Body of pancreas (tissue), 4 donors: ENCODE data around the gene SMIM36. TPM values are rescaled to one million over a fixed set of nuclear protein-coding genes. Genes with fewer than 3 reads are reported as not detected.
A peak's percentile ranks its signal among the peaks of the same experiment; 100 is the strongest.
"Not testable (repeated sequence)": the region's sequence is repeated elsewhere in the genome, so short reads cannot be mapped to it uniquely, and the experiment has no call there.

Experiments used
- ATAC-seq: fragments of 150-250 bp; one replicate; pipeline ENCODE4 v1.9.1; 2016
- DNase-seq, 4 donors: peaks; one replicate each; pipeline ENCODE4 v3.0.0-alpha.2; 2019
- H3K27ac ChIP-seq, 4 donors: fragments of 200-600 bp; sonication (generic); 1 replicate in 3 of 4; 2 replicates in 1 of 4; pipeline versions ENCODE4 v1.5.1 to v1.6.1; 2016 to 2019; ENCODE audit warnings: mild to moderate bottlenecking in 1 of 4, mixed read lengths in 1 of 4, moderate library complexity in 1 of 4
- H3K27me3 ChIP-seq, 2 donors: fragments of 200-600 bp; sonication (generic); one replicate each; pipeline ENCODE4 v1.6.0; 2016; ENCODE audit warnings: mild to moderate bottlenecking in 1 of 2
- H3K36me3 ChIP-seq, 2 donors: fragments of 200-600 bp; sonication (generic); replicated peaks in 1 of 2; 2 replicates each; pipeline ENCODE4 v1.5.1; 2016; ENCODE audit warnings: low read depth in 2 of 2; ENCODE audit not compliant: insufficient read depth in 1 of 2
- H3K4me1 ChIP-seq: fragments of 200-600 bp; sonication (generic); one replicate; pipeline ENCODE4 v1.6.0; 2016
- H3K4me3 ChIP-seq, 2 donors: fragments of 200-600 bp; sonication (generic); 1 replicate in 1 of 2; 2 replicates in 1 of 2; pipeline ENCODE4 v1.5.1; 2016 to 2019
- H3K9me3 ChIP-seq, 3 donors: fragments of 200-600 bp; sonication (generic); 1 replicate in 2 of 3; 2 replicates in 1 of 3; pipeline ENCODE4 v1.5.1; 2016
- POLR2A ChIP-seq, 3 donors: fragments of 450-650 bp; IDR thresholded peaks; one replicate each; pipeline ENCODE4 v1.6.1; 2016; ENCODE audit warnings: antibody characterized with exemption in 3 of 3, mild to moderate bottlenecking in 2 of 3
- WGBS, 2 donors: methylation state at CpG; one replicate each; pipeline ENCODE4 v1.1.5; 2017; 5-methylcytosine and 5-hydroxymethylcytosine counted together
- intact Hi-C: fragments of 100-400 bp; cut with DNase I; formaldehyde crosslinking; loops from one replicate; pipeline ENCODE4 v1.15.1; 2023
- total RNA-seq, 2 donors: library from RNA; depleted of rRNA; stranded (reverse); fragments of >200 nt; gene quantifications; one replicate each; pipeline ENCODE4 v1.1.0, GENCODE V29; 2016
- TF ChIP-seq, protein P1 (sequence below), 7 experiments: fragments of 450-650 bp in 4 of 7; fragments of 200-600 bp in 3 of 7; sonication (generic) in 3 of 7; IDR thresholded peaks; one replicate each; pipeline ENCODE4 v1.5.1; 2016 to 2019; ENCODE audit warnings: antibody characterized with exemption in 7 of 7

The SMIM36 gene
- total RNA-seq, 2 donors from 2014 or later, result not detected

DNA sequence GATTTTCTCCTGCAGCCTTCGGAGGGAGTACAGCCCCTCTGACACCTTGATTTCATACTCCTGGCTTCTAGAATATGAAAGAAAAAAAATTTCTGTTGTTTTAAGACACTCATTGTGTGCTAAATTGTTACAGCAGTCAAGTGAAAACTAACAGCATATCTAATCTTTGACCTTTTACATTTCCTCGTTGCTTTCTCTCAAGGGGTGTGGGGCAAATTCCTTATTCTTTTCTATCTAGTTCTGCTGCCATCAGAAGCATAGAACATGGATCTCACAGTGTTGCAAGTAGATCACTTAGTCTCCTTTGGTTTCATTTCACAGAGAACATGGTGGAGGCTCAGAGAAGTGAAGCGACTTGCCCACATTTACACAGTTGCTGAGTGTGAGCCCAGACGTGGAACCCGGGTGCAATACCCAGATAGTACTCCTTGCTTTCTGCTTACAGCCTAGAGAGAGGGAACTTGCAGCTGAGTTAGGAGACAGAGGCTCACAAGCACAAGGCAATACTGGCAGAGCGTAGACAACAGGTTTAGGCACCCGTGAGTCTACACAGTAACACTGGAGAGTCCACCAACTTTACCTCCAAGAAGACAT is 60.9 kb downstream of the SMIM36 start:
- no peak overlapping the region for H3K4me3 ChIP-seq
- intact Hi-C loops, result no loop called here
- H3K4me1 ChIP-seq, result peaks cover 3% of the 10 kb centered on the region

DNA sequence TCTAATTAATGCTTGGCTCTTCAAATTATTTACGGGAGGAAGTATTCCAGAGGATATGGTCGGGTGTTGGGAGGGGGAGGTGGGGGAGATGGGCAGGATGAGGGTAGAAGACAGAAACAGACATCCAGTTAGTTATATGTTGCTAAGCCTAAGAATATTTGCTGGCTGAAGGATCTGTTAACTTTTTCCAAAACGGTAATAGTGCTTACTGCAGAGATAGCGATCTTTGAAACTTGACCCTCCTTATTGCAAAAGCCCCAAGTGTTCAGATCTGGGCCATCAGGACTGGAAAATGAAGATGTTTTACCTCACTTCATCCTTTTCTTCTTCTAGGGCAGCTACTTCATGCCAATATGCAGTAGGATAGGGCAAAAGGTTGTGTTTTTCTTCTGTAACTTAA is 62.6 kb downstream of the SMIM36 start:
- ATAC-seq (no peak), DNase-seq (no peak)
- TF ChIP-seq, protein P1, sequence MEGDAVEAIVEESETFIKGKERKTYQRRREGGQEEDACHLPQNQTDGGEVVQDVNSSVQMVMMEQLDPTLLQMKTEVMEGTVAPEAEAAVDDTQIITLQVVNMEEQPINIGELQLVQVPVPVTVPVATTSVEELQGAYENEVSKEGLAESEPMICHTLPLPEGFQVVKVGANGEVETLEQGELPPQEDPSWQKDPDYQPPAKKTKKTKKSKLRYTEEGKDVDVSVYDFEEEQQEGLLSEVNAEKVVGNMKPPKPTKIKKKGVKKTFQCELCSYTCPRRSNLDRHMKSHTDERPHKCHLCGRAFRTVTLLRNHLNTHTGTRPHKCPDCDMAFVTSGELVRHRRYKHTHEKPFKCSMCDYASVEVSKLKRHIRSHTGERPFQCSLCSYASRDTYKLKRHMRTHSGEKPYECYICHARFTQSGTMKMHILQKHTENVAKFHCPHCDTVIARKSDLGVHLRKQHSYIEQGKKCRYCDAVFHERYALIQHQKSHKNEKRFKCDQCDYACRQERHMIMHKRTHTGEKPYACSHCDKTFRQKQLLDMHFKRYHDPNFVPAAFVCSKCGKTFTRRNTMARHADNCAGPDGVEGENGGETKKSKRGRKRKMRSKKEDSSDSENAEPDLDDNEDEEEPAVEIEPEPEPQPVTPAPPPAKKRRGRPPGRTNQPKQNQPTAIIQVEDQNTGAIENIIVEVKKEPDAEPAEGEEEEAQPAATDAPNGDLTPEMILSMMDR (IDR thresholded peaks at IDR 0.05), result no peak
- no peak for TF ChIP-seq POLR2A (IDR thresholded peaks at IDR 0.05)

More for the DNA sequence above, 60.9 kb downstream of the SMIM36 start:
- Histone ChIP-seq H3K9me3 (no peaks in the 10 kb centered on the region), H3K27me3 (no peaks in the 10 kb centered on the region), H3K27ac (no peak overlapping the region), H3K36me3 (no peaks in the 10 kb centered on the region)
- ATAC-seq (no peak), DNase-seq (no peak)
- TF ChIP-seq, protein P1 (IDR thresholded peaks at IDR 0.05), result no peak
- TF ChIP-seq POLR2A (IDR thresholded peaks at IDR 0.05), result no peak
- 72 to 74% methylated on average over 7 of the region's 7 CpGs for WGBS, 2 donors

DNA sequence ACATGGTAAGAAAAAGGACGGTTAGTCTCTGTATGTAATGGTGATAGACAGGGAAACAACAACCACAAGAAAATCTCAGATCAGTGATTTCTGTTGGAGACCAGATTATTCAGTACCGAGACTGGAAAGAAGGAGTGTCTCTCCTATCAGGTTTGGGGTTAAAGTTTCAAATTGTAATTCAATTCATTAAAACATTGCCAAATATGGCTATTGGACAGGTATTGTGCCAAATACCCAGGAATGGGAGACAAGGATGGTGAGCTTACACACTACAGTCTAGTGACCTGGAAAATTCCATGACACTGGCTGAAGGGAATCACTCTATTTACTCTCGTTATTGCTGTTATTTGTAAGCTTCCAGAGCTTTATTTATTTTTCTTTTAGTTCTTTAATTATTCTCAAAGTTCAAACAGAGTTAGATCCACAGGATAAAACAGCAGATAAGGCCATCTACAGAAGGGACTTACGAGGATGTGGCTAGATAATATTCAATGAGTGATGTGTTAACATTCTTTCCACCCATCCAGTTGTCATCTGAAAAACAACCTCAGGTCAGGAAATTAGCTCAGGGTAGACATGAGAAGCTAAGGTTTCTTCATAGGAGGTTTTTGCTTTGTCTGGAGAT is 64.6 kb downstream of the SMIM36 start:
- TF ChIP-seq POLR2A (IDR thresholded peaks at IDR 0.05), result no peak
- TF ChIP-seq, protein P1 (IDR thresholded peaks at IDR 0.05), result no peak
- Histone ChIP-seq H3K27me3 (no peaks in the 10 kb centered on the region), H3K36me3 (no peaks in the 10 kb centered on the region), H3K27ac (no peak overlapping the region), H3K4me1 (peaks cover 3% of the 10 kb centered on the region), H3K9me3 (no peaks in the 10 kb centered on the region), H3K4me3 (no peak overlapping the region)
- DNase-seq (no peak), ATAC-seq (no peak)
- 39 to 44% methylated on average over 4 of the region's 4 CpGs for WGBS, 2 donors
- intact Hi-C loops, result no loop called here

More for the DNA sequence above, 62.6 kb downstream of the SMIM36 start:
- no peak overlapping the region for H3K27ac ChIP-seq
- no peaks in the 10 kb centered on the region for H3K36me3 ChIP-seq
- WGBS, 2 donors, result 52 to 56% methylated on average over 4 of the region's 4 CpGs
- H3K9me3 ChIP-seq, result no peaks in the 10 kb centered on the region
- no peak overlapping the region for H3K4me3 ChIP-seq
- H3K27me3 ChIP-seq, result no peaks in the 10 kb centered on the region
- H3K4me1 ChIP-seq, result peaks cover 3% of the 10 kb centered on the region
- intact Hi-C loops, result no loop called here

DNA sequence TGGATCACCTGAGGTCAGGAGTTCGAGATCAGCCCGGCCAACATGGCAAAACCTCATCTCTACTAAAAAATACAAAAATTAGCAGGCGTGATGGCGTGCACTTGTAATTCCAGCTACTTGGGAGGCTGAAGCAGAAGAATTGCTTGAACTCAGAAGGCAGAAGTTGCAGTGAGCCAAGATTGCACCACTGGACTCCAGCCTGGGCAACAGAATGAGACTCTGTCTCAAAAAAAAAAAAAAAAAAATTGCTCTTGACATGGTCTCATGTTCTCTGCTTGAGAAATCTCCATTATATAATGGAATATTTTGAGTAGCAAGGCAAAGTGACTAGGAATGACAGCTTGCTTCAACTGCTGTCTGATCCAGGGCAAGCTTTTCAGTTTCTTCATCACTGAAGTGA is 65.2 kb downstream of the SMIM36 start:
- ATAC-seq, H3K4me1 ChIP-seq, H3K27ac ChIP-seq, H3K36me3 ChIP-seq, H3K27me3 ChIP-seq, intact Hi-C loops, H3K4me3 ChIP-seq, H3K9me3 ChIP-seq: not testable (repeated sequence)
- 89 to 94% methylated on average over 4 of the region's 4 CpGs for WGBS, 2 donors
- DNase-seq, result peak in 1 of 4 donors; percentile 31

DNA sequence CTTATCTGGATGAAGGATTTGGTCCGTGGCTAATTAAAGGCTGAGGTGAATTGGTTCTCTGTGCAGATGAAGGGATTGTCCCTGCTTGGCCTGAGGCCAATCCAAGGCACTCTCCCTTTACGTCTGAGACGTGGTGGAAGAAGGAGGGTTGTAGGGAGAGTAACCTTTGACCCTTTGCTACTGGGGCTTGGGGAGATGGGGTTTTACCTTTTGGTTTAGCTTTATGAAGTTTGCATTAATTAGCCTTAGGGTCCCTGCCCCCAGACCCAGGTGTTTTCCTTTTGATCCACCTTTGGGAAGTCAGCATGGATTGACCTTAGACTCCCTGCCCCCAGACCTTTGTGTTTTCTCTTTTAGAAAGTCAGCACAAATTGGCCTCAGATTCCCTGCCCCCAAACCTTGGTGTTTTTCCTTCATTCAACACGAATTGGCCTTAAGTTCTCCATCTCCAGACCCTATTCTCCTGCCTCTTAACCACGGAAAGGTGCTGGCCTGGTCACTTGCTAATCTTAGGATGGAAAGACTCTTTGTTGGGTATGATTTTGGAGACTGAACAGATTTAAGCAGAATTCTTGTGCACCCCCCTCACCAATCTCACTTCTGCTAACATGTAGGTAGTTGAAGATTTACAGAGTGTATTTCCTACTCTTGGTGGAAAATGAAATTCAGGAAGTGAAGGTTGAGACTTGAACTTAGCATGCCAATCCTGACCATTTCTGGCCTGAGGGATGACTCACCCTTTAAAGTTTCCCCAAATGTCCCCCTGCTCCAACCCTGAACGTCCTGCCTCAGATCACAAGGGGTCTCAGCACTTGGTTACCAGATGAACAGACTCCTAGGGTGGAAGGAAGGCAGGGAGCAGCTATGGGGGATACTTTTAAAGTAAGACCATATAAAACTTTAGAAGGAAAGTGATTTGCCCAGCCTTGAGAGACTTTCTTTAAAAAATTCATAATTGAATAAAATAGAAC is 66.5 kb downstream of the SMIM36 start:
- intact Hi-C loops, result no loop called here
- WGBS, 2 donors, result 44 to 61% methylated on average over 6 of the region's 6 CpGs
- Histone ChIP-seq H3K9me3 (no peaks in the 10 kb centered on the region), H3K36me3 (no peaks in the 10 kb centered on the region), H3K4me1 (peaks cover 3% of the 10 kb centered on the region), H3K27ac (peak overlapping the region in 1 of 4 donors; percentile 51), H3K27me3 (no peaks in the 10 kb centered on the region), H3K4me3 (no peak overlapping the region)
- ATAC-seq (peak; percentile 45), DNase-seq (peak in 1 of 4 donors; percentile 31)
- TF ChIP-seq, protein P1 (IDR thresholded peaks at IDR 0.05), result no peak
- TF ChIP-seq POLR2A (IDR thresholded peaks at IDR 0.05), result no peak
